ENCODE data around the gene SLC35D2.

GRCh38 chr9:96327694-96328352 is 55.7 kb downstream of the SLC35D2 start:
- TF ChIP-seq, protein P1, sequence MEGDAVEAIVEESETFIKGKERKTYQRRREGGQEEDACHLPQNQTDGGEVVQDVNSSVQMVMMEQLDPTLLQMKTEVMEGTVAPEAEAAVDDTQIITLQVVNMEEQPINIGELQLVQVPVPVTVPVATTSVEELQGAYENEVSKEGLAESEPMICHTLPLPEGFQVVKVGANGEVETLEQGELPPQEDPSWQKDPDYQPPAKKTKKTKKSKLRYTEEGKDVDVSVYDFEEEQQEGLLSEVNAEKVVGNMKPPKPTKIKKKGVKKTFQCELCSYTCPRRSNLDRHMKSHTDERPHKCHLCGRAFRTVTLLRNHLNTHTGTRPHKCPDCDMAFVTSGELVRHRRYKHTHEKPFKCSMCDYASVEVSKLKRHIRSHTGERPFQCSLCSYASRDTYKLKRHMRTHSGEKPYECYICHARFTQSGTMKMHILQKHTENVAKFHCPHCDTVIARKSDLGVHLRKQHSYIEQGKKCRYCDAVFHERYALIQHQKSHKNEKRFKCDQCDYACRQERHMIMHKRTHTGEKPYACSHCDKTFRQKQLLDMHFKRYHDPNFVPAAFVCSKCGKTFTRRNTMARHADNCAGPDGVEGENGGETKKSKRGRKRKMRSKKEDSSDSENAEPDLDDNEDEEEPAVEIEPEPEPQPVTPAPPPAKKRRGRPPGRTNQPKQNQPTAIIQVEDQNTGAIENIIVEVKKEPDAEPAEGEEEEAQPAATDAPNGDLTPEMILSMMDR (IDR thresholded peaks at IDR 0.05): peak; percentile 71 to 90 (median 83)
- TF ChIP-seq POLR2A (IDR thresholded peaks at IDR 0.05): no peak

All from uterus (tissue), 2 donors.